ENCODE measurements around the gene ELF2.
"Not testable (repeated sequence)": the region's sequence is repeated elsewhere in the genome, so short reads cannot be mapped to it uniquely, and the experiment has no call there.

ELF2 gene

GRCh38 chr4:139123910-139124309, 53.1 kb downstream of the ELF2 start:
- DNase-seq (ENCODE audit: low spot score), result no peak
- TF ChIP-seq CTCF (IDR thresholded peaks at IDR 0.05; ENCODE audit: extremely low read depth, missing control alignments), result no peak

- DNase-seq (ENCODE audit: low spot score), result no peak
- TF ChIP-seq CTCF (IDR thresholded peaks at IDR 0.05; ENCODE audit: extremely low read depth, missing control alignments), result no peak
Measured at GRCh38 chr4:139118365-139118764, 58.7 kb downstream of the ELF2 start.

GRCh38 chr4:139115226-139115625, 61.8 kb downstream of the ELF2 start:
- TF ChIP-seq CTCF (IDR thresholded peaks at IDR 0.05; ENCODE audit: extremely low read depth, missing control alignments), result no peak
- DNase-seq (ENCODE audit: low spot score), result no peak

GRCh38 chr4:139114795-139115194, 62.2 kb downstream of the ELF2 start:
- DNase-seq (ENCODE audit: low spot score), result not testable (repeated sequence)

- TF ChIP-seq CTCF (IDR thresholded peaks at IDR 0.05; ENCODE audit: extremely low read depth, missing control alignments), result no peak
- DNase-seq (ENCODE audit: low spot score), result no peak
Measured at GRCh38 chr4:139112650-139113049, 64.4 kb downstream of the ELF2 start.

GRCh38 chr4:139108567-139109128, 68.4 kb downstream of the ELF2 start:
- no peak for TF ChIP-seq CTCF (IDR thresholded peaks at IDR 0.05; ENCODE audit: extremely low read depth, missing control alignments)
- no peak for DNase-seq (ENCODE audit: low spot score)

- DNase-seq (ENCODE audit: low spot score), result peak; percentile 75
- TF ChIP-seq CTCF (IDR thresholded peaks at IDR 0.05; ENCODE audit: extremely low read depth, missing control alignments), result peak; percentile 80
Measured at GRCh38 chr4:139099366-139099982, 77.5 kb downstream of the ELF2 start.

- DNase-seq (ENCODE audit: low spot score), result no peak
- TF ChIP-seq CTCF (IDR thresholded peaks at IDR 0.05; ENCODE audit: extremely low read depth, missing control alignments), result no peak
Measured at GRCh38 chr4:139092271-139092670, 84.7 kb downstream of the ELF2 start.
